NCI-H1436 treated with DMSO at 0.1 percent for 48 hours (cell line): ENCODE data around the gene RHBDD3.
"Not testable (repeated sequence)": the region's sequence is repeated elsewhere in the genome, so short reads cannot be mapped to it uniquely, and the experiment has no call there.

Source experiments
- DNase-seq: peaks from one replicate; lab custom pipeline; 2025; lab: John Stamatoyannopoulos, UW

RHBDD3 gene

GRCh38 chr22:29247891-29248290 is 19.9 kb downstream of the RHBDD3 start:
- DNase-seq = not testable (repeated sequence)

- DNase-seq = peak; percentile 38
These were observed 22.0 kb downstream of the RHBDD3 start for GRCh38 chr22:29245626-29246385.

- no peak for DNase-seq
These were observed 22.8 kb downstream of the RHBDD3 start for GRCh38 chr22:29244785-29245625.

- no peak for DNase-seq
These were observed 23.8 kb downstream of the RHBDD3 start for GRCh38 chr22:29243874-29244446.

GRCh38 chr22:29240481-29240880 is 27.3 kb downstream of the RHBDD3 start:
- not testable (repeated sequence) for DNase-seq

GRCh38 chr22:29233277-29233877 is 34.4 kb downstream of the RHBDD3 start:
- DNase-seq = no peak

GRCh38 chr22:29231971-29232959 is 35.5 kb downstream of the RHBDD3 start:
- DNase-seq = no peak

- no peak for DNase-seq
These were observed 36.6 kb downstream of the RHBDD3 start for GRCh38 chr22:29230972-29231875.

- DNase-seq = no peak
These were observed 41.3 kb downstream of the RHBDD3 start for GRCh38 chr22:29226351-29226981.

- no peak for DNase-seq
These were observed 42.2 kb downstream of the RHBDD3 start for GRCh38 chr22:29225422-29226090.

- DNase-seq = no peak
These were observed 42.8 kb downstream of the RHBDD3 start for GRCh38 chr22:29224859-29225410.

- no peak for DNase-seq
These were observed 43.5 kb downstream of the RHBDD3 start for GRCh38 chr22:29224121-29224858.

- no peak for DNase-seq
These were observed 47.7 kb downstream of the RHBDD3 start for GRCh38 chr22:29219881-29220670.

GRCh38 chr22:29219409-29219782 is 48.4 kb downstream of the RHBDD3 start:
- not testable (repeated sequence) for DNase-seq

GRCh38 chr22:29218758-29219408 is 48.9 kb downstream of the RHBDD3 start:
- DNase-seq = no peak
